HepG2 (cell line): ENCODE measurements around the gene ELOVL6. TPM values are rescaled to one million over a fixed set of nuclear protein-coding genes. Genes with fewer than 3 reads are reported as not detected.

Source experiments
- ARNT ChIP-seq: fragments of 450-650 bp; IDR thresholded peaks from 2 replicates; pipeline ENCODE4 v1.6.1; 2017
- BCL6 ChIP-seq: IDR thresholded peaks from 2 replicates; pipeline ENCODE4 v1.6.1; 2016; ENCODE audit warnings: missing genetic modification reagents, missing compliant biosample characterization
- FOXK1 ChIP-seq: sonication (generic); formaldehyde crosslinking; IDR thresholded peaks from 2 replicates; pipeline ENCODE4 v1.4.0; 2020; ENCODE audit warnings: low read depth, missing genetic modification reagents, borderline replicate concordance
- KDM5A ChIP-seq: fragments of 200-600 bp; sonication (generic); IDR thresholded peaks from 2 replicates; pipeline ENCODE4 v1.7.0; 2018; ENCODE audit warnings: antibody characterized with exemption, mild to moderate bottlenecking, low read length, borderline replicate concordance
- MAFG ChIP-seq: sonication (generic); formaldehyde crosslinking; IDR thresholded peaks from 2 replicates; pipeline ENCODE4 v1.5.1; 2020; ENCODE audit warnings: mild to moderate bottlenecking, missing genetic modification reagents
- MYNN ChIP-seq: sonication (generic); formaldehyde crosslinking; IDR thresholded peaks from 2 replicates; pipeline ENCODE4 v1.4.0; 2020; ENCODE audit warnings: mild to moderate bottlenecking, low read depth, missing genetic modification reagents
- NFIC ChIP-seq: IDR thresholded peaks from 2 replicates; pipeline ENCODE4 v1.6.1; 2012; ENCODE audit warnings: mild to moderate bottlenecking, low read length, inconsistent platforms
- SKI ChIP-seq: fragments of 450-650 bp; IDR thresholded peaks from one replicate; pipeline ENCODE4 v1.6.1; 2018; ENCODE audit warnings: mild to moderate bottlenecking; ENCODE audit not compliant: partially characterized antibody
- SMYD3 ChIP-seq: sonication (generic); formaldehyde crosslinking; IDR thresholded peaks from 2 replicates; pipeline ENCODE4 v1.8.1; 2023; ENCODE audit warnings: mild to moderate bottlenecking, missing genetic modification reagents
- SP2 ChIP-seq: sonication (generic); formaldehyde crosslinking; IDR thresholded peaks from 2 replicates; pipeline ENCODE4 v1.5.1; 2020; ENCODE audit warnings: mild to moderate bottlenecking, missing genetic modification reagents
- TP53 ChIP-seq: sonication (generic); formaldehyde crosslinking; conservative IDR thresholded peaks from 2 replicates; pipeline ENCODE4 v1.4.0; 2020; ENCODE audit warnings: missing genetic modification reagents
- ZNF124 ChIP-seq: sonication (generic); formaldehyde crosslinking; IDR thresholded peaks from 2 replicates; pipeline ENCODE4 v1.4.0; 2020; ENCODE audit warnings: missing genetic modification reagents
- ZNF292 ChIP-seq: sonication (generic); formaldehyde crosslinking; IDR thresholded peaks from 2 replicates; pipeline ENCODE4 v1.8.1; 2022; ENCODE audit warnings: mild to moderate bottlenecking, low read depth, missing genetic modification reagents, borderline replicate concordance
- ZNF468 ChIP-seq: sonication (generic); formaldehyde crosslinking; IDR thresholded peaks from 2 replicates; pipeline ENCODE4 v1.8.0; 2022; ENCODE audit warnings: mild to moderate bottlenecking, moderate library complexity, missing genetic modification reagents
- ZNF496 ChIP-seq: sonication (generic); formaldehyde crosslinking; IDR thresholded peaks from 2 replicates; pipeline ENCODE4 v1.8.1; 2023; ENCODE audit warnings: mild to moderate bottlenecking, moderate library complexity, missing genetic modification reagents; ENCODE audit not compliant: insufficient replicate concordance
- ZNF615 ChIP-seq: sonication (generic); formaldehyde crosslinking; IDR thresholded peaks from 2 replicates; pipeline ENCODE4 v1.5.0; 2020; ENCODE audit warnings: mild to moderate bottlenecking, missing genetic modification reagents, borderline replicate concordance
- ZNF678 ChIP-seq: sonication (generic); formaldehyde crosslinking; IDR thresholded peaks from 2 replicates; pipeline ENCODE4 v1.4.0; 2020; ENCODE audit warnings: mild to moderate bottlenecking, missing genetic modification reagents
- ZNF83 ChIP-seq: sonication (generic); formaldehyde crosslinking; IDR thresholded peaks from 2 replicates; pipeline ENCODE4 v1.4.0; 2020; ENCODE audit warnings: missing genetic modification reagents, mild to moderate bottlenecking, borderline replicate concordance
- ZSCAN31 ChIP-seq: sonication (generic); formaldehyde crosslinking; IDR thresholded peaks from 2 replicates; pipeline ENCODE4 v1.5.0; 2020; ENCODE audit warnings: low read depth, mild to moderate bottlenecking, missing genetic modification reagents
- polyA plus RNA-seq, 8 experiments: library from polyadenylated mRNA; depleted of rRNA in 3 of 8; stranded (reverse) in 7 of 8; unstranded in 1 of 8; fragments of >200 nt; fragmentation: Illumina TruSeq in 4 of 8; extraction: Trizol in 4 of 8; gene quantifications; 2 replicates each; pipeline versions ENCODE4 v1.2.1 to v1.2.3, GENCODE V29; 2011 to 2016; ENCODE audit warnings: low read depth in 4 of 8, missing spikeins in 1 of 8, mixed read lengths in 1 of 8; ENCODE audit not compliant: insufficient read depth in 1 of 8
- total RNA-seq, 5 experiments: library from RNA; depleted of rRNA; stranded (reverse); fragments of >200 nt; fragmentation: Illumina TruSeq; extraction: Trizol; gene quantifications; 2 replicates each; pipeline ENCODE4 v1.2.3, GENCODE V29; 2016; ENCODE audit warnings: low read depth in 1 of 5
- TF ChIP-seq, protein P1 (sequence below): fragments of 450-650 bp; IDR thresholded peaks from 2 replicates; pipeline ENCODE4 v1.6.1; 2016
- TF ChIP-seq, protein P2 (sequence below): sonication (generic); formaldehyde crosslinking; IDR thresholded peaks from 2 replicates; pipeline ENCODE4 v1.4.0; 2020; ENCODE audit warnings: missing genetic modification reagents
- TF ChIP-seq, protein P3 (sequence below): IDR thresholded peaks from 2 replicates; pipeline ENCODE4 v1.6.1; 2016
- TF ChIP-seq, protein P4 (sequence below): sonication (generic); formaldehyde crosslinking; IDR thresholded peaks from 2 replicates; pipeline ENCODE4 v1.5.0; 2020; ENCODE audit warnings: mild to moderate bottlenecking, low read depth, missing genetic modification reagents, borderline replicate concordance
- TF ChIP-seq, protein P5 (sequence below): sonication (generic); formaldehyde crosslinking; conservative IDR thresholded peaks from 2 replicates; pipeline ENCODE4 v1.4.0; 2020; ENCODE audit warnings: missing genetic modification reagents

ELOVL6 gene
- total and polyA plus RNA-seq, 2 of the 13 experiments (the other 11 are each of a cell fraction or from before 2014, with no cell fraction given): 14.1 to 23.2 TPM

DNA sequence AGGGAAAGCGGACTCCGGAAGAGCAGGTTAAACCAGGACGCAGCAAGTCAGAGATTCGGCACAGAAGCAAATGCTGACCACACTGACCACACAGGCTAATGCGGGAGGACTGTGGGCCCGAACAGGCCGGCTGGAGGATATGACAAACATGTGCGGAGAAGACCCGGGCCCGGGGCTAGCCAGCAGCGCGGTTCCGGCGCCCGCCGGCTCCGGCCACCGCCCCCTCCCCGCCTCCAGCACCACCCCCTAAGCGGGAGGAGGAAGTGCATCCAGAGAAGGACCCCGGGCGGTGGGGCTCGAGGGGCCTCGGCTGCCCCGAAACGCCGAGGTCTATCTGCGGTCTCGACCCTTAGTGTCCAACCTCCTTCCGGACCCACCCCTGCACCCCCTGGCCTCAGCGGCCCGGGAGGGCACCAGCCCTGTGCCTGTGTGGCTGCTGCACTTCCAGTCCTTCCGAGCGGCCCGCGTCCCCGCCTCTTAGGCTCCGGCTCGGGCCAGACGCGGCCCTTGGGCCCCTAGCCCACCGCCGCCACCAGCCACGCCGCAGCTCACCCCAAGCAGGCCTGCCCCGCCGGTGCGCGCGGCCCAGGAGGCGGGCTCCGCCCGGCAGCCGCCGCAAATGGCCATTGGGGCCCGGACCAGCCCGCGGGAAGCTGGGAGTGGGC, 2.1 kb downstream of the ELOVL6 start (continued):
- TF ChIP-seq ZNF468 (0 out of 2 replicates have a peak, but pooled peaks have one; percentile 11), ZNF615 (CRISPR knock-in tag) (0 out of 2 replicates have a peak, but pooled peaks have one; percentile 10), MAFG (CRISPR knock-in tag) (no peak), NFIC (no peak), SKI (no peak), ARNT (no peak), FOXK1 (CRISPR knock-in tag) (no peak), MYNN (CRISPR knock-in tag) (no peak), ZNF292 (CRISPR knock-in tag) (peak; percentile 21; the same call in 1 of the 2 replicates), BCL6 (no peak), SP2 (CRISPR knock-in tag) (no peak), ZNF124 (CRISPR knock-in tag) (no peak; the same call in 1 of the 2 replicates), ZNF678 (CRISPR knock-in tag) (0 out of 2 replicates have a peak, but pooled peaks have one; percentile 27), KDM5A (no peak; the same call in 1 of the 2 replicates), SMYD3 (CRISPR knock-in tag) (no peak), ZNF496 (CRISPR knock-in tag) (no peak), ZSCAN31 (0 out of 2 replicates have a peak, but pooled peaks have one; percentile 14), ZNF83 (CRISPR knock-in tag) (no peak), TP53 (CRISPR knock-in tag) (no peak)
- TF ChIP-seq, protein P1, sequence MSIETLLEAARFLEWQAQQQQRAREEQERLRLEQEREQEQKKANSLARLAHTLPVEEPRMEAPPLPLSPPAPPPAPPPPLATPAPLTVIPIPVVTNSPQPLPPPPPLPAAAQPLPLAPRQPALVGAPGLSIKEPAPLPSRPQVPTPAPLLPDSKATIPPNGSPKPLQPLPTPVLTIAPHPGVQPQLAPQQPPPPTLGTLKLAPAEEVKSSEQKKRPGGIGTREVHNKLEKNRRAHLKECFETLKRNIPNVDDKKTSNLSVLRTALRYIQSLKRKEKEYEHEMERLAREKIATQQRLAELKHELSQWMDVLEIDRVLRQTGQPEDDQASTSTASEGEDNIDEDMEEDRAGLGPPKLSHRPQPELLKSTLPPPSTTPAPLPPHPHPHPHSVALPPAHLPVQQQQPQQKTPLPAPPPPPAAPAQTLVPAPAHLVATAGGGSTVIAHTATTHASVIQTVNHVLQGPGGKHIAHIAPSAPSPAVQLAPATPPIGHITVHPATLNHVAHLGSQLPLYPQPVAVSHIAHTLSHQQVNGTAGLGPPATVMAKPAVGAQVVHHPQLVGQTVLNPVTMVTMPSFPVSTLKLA: no peak
- TF ChIP-seq, protein P2, sequence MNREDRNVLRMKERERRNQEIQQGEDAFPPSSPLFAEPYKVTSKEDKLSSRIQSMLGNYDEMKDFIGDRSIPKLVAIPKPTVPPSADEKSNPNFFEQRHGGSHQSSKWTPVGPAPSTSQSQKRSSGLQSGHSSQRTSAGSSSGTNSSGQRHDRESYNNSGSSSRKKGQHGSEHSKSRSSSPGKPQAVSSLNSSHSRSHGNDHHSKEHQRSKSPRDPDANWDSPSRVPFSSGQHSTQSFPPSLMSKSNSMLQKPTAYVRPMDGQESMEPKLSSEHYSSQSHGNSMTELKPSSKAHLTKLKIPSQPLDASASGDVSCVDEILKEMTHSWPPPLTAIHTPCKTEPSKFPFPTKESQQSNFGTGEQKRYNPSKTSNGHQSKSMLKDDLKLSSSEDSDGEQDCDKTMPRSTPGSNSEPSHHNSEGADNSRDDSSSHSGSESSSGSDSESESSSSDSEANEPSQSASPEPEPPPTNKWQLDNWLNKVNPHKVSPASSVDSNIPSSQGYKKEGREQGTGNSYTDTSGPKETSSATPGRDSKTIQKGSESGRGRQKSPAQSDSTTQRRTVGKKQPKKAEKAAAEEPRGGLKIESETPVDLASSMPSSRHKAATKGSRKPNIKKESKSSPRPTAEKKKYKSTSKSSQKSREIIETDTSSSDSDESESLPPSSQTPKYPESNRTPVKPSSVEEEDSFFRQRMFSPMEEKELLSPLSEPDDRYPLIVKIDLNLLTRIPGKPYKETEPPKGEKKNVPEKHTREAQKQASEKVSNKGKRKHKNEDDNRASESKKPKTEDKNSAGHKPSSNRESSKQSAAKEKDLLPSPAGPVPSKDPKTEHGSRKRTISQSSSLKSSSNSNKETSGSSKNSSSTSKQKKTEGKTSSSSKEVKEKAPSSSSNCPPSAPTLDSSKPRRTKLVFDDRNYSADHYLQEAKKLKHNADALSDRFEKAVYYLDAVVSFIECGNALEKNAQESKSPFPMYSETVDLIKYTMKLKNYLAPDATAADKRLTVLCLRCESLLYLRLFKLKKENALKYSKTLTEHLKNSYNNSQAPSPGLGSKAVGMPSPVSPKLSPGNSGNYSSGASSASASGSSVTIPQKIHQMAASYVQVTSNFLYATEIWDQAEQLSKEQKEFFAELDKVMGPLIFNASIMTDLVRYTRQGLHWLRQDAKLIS (CRISPR knock-in tag): 0 out of 2 replicates have a peak, but pooled peaks have one; percentile 24
- TF ChIP-seq, protein P3, sequence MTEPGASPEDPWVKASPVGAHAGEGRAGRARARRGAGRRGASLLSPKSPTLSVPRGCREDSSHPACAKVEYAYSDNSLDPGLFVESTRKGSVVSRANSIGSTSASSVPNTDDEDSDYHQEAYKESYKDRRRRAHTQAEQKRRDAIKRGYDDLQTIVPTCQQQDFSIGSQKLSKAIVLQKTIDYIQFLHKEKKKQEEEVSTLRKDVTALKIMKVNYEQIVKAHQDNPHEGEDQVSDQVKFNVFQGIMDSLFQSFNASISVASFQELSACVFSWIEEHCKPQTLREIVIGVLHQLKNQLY (CRISPR knock-in tag): no peak
- TF ChIP-seq, protein P4, sequence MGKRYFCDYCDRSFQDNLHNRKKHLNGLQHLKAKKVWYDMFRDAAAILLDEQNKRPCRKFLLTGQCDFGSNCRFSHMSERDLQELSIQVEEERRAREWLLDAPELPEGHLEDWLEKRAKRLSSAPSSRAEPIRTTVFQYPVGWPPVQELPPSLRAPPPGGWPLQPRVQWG (CRISPR knock-in tag): no peak
- TF ChIP-seq, protein P5, sequence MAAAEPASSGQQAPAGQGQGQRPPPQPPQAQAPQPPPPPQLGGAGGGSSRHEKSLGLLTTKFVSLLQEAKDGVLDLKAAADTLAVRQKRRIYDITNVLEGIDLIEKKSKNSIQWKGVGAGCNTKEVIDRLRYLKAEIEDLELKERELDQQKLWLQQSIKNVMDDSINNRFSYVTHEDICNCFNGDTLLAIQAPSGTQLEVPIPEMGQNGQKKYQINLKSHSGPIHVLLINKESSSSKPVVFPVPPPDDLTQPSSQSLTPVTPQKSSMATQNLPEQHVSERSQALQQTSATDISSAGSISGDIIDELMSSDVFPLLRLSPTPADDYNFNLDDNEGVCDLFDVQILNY (CRISPR knock-in tag): 0 out of 2 replicates have a peak, but pooled peaks have one; percentile 15
